Measurements from ENCODE around the gene BIN1. TPM values are rescaled to one million over a fixed set of nuclear protein-coding genes. Genes with fewer than 3 reads are reported as not detected.
"Not testable (repeated sequence)": the region's sequence is repeated elsewhere in the genome, so short reads cannot be mapped to it uniquely, and the experiment has no call there.

BIN1 gene
- polyA plus RNA-seq, 1 donor = 103 TPM

- no peak for DNase-seq
Measured at GRCh38 chr2:127137225-127137624, 30.3 kb upstream of the BIN1 start.

GRCh38 chr2:127134833-127135830 is 28.2 kb upstream of the BIN1 start:
- no peak for DNase-seq

GRCh38 chr2:127134235-127134634 is 27.3 kb upstream of the BIN1 start:
- DNase-seq = no peak

- no peak for DNase-seq
Measured at GRCh38 chr2:127133793-127134192, 26.8 kb upstream of the BIN1 start.

- no peak for DNase-seq
Measured at GRCh38 chr2:127130421-127130820, 23.5 kb upstream of the BIN1 start.

GRCh38 chr2:127129937-127130336 is 23.0 kb upstream of the BIN1 start:
- no peak for DNase-seq

- DNase-seq = no peak
Measured at GRCh38 chr2:127128445-127128904, 21.5 kb upstream of the BIN1 start.

- DNase-seq = no peak
Measured at GRCh38 chr2:127125821-127126220, 18.9 kb upstream of the BIN1 start.

- DNase-seq = no peak
Measured at GRCh38 chr2:127124426-127124825, 17.5 kb upstream of the BIN1 start.

- no peak for DNase-seq
Measured at GRCh38 chr2:127122361-127123027, 15.5 kb upstream of the BIN1 start.

- DNase-seq = no peak
Measured at GRCh38 chr2:127121776-127122176, 14.8 kb upstream of the BIN1 start.

- DNase-seq = no peak
Measured at GRCh38 chr2:127121353-127121752, 14.4 kb upstream of the BIN1 start.

- DNase-seq = not testable (repeated sequence)
Measured at GRCh38 chr2:127120408-127120807, 13.5 kb upstream of the BIN1 start.

GRCh38 chr2:127118467-127118866 is 11.5 kb upstream of the BIN1 start:
- DNase-seq = no peak

- DNase-seq = no peak
Measured at GRCh38 chr2:127118038-127118437, 11.1 kb upstream of the BIN1 start.

- DNase-seq = no peak
Measured at GRCh38 chr2:127117603-127118002, 10.6 kb upstream of the BIN1 start.

- DNase-seq = no peak
Measured at GRCh38 chr2:127115471-127116199, 8.7 kb upstream of the BIN1 start.

- no peak for DNase-seq
Measured at GRCh38 chr2:127110985-127111384, 4.0 kb upstream of the BIN1 start.

- no peak for DNase-seq
Measured at GRCh38 chr2:127108090-127108523, 1.2 kb upstream of the BIN1 start.

GRCh38 chr2:127107622-127107999 is 657 bp upstream of the BIN1 start:
- no peak for DNase-seq

- no peak for DNase-seq
Measured at GRCh38 chr2:127106457-127106990, 430 bp downstream of the BIN1 start.
